ENCODE data around the gene PKP1. TPM values are rescaled to one million over a fixed set of nuclear protein-coding genes. Genes with fewer than 3 reads are reported as not detected.

Gene PKP1
- polyA plus RNA-seq, 1 donor (not counting 4 experiments of a cell fraction or from before 2014, with no cell fraction given) = 169 TPM

DNA sequence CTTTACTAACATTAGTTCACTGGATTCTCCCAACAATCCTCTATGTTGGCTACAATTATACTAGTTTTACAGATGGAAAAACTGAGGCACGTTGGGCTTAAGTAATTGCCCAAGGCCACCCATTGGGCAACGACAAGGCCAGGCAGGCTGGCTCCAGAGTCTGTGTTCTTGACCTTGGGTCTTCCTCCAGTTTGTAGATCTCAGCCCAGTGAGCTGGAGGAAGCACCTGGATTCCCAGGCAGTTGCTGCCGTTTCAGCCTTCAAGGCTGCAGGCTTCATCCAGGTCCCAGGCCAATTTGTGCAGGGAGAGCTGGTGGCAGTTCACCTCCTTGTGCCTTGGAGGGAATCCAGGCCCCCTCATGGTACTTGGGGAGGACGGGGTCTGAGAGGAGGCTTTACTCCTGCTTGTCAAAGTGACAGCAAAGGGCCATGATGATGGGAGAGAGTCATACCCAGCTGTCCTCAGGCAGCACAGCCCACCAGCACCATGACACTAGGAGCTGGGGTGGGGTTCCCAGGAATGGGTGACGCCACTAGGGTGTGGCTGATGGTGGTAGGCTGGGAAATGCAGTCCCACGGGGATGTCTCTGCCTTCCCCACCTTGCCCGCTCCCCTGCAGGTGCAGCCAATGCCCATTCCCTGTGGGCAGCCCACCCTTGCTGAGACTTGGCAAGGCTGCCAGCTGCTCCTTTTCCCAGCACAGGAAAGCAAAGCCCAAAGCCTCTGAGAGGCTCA, 27.1 kb downstream of the PKP1 start:
- H3K9me1 ChIP-seq (ENCODE audit: control insufficient read depth, extremely low read depth, insufficient read depth, low read length) = no peaks in the 10 kb centered on the region
- TF ChIP-seq, protein P1, sequence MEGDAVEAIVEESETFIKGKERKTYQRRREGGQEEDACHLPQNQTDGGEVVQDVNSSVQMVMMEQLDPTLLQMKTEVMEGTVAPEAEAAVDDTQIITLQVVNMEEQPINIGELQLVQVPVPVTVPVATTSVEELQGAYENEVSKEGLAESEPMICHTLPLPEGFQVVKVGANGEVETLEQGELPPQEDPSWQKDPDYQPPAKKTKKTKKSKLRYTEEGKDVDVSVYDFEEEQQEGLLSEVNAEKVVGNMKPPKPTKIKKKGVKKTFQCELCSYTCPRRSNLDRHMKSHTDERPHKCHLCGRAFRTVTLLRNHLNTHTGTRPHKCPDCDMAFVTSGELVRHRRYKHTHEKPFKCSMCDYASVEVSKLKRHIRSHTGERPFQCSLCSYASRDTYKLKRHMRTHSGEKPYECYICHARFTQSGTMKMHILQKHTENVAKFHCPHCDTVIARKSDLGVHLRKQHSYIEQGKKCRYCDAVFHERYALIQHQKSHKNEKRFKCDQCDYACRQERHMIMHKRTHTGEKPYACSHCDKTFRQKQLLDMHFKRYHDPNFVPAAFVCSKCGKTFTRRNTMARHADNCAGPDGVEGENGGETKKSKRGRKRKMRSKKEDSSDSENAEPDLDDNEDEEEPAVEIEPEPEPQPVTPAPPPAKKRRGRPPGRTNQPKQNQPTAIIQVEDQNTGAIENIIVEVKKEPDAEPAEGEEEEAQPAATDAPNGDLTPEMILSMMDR (optimal IDR thresholded peaks at IDR 0.05 in 1 of 3, IDR thresholded peaks at IDR 0.05 in 1 of 3, conservative IDR thresholded peaks at IDR 0.05 in 1 of 3; ENCODE audit: extremely low read depth in 1 of 3, insufficient read depth in 2 of 3, low read length in 3 of 3) = no peak
- TF ChIP-seq EZH2 (IDR thresholded peaks at IDR 0.05; ENCODE audit: low read length) = no peak
- peak overlapping the region; percentile 89 for H3K9ac ChIP-seq (ENCODE audit: control insufficient read depth, extremely low read depth, insufficient read depth, low read length)
- no peaks in the 10 kb centered on the region for H3K9me3 ChIP-seq (ENCODE audit: control insufficient read depth, low read depth, low read length)
- H3K4me2 ChIP-seq (ENCODE audit: control insufficient read depth, extremely low read depth, insufficient read depth, low read depth, low read length) = peak overlapping the region; percentile 79
- H3K27me3 ChIP-seq (ENCODE audit: control insufficient read depth, extremely low read depth, insufficient read depth, low read length) = no peaks in the 10 kb centered on the region
- peaks cover 29 to 36% of the 10 kb centered on the region in 2 experiments for H3K36me3 ChIP-seq (ENCODE audit: control insufficient read depth in 2 of 2, extremely low read depth in 1 of 2, insufficient read depth in 2 of 2, low read length in 2 of 2)
- H3K79me2 ChIP-seq (ENCODE audit: control insufficient read depth, insufficient read depth, low read length) = peaks cover 67% of the 10 kb centered on the region
- H3K4me3 ChIP-seq (ENCODE audit: control insufficient read depth in 2 of 3, extremely low read depth in 1 of 3, insufficient read depth in 2 of 3, low read depth in 1 of 3, low read length in 3 of 3) = no peak overlapping the region
- H3K4me1 ChIP-seq (ENCODE audit: control insufficient read depth, extremely low read depth, insufficient read depth, low read length) = peaks cover 72% of the 10 kb centered on the region
- DNase-seq (ENCODE audit: low read depth, low spot score) = no peak
- no peak overlapping the region for H2AFZ ChIP-seq (ENCODE audit: control insufficient read depth, low read length)
- H4K20me1 ChIP-seq (ENCODE audit: control insufficient read depth, extremely low read depth, insufficient read depth, low read length) = no peaks in the 10 kb centered on the region
- FAIRE-seq = peak; percentile 39
- dilution Hi-C loops (cut with MboI; ENCODE audit: extremely low pct_ligation_motif_present, low sequenced_read_pairs) = no loop called here
- peak overlapping the region; percentile 99 for H3K27ac ChIP-seq (ENCODE audit: control insufficient read depth, insufficient read depth, low read length)

DNA sequence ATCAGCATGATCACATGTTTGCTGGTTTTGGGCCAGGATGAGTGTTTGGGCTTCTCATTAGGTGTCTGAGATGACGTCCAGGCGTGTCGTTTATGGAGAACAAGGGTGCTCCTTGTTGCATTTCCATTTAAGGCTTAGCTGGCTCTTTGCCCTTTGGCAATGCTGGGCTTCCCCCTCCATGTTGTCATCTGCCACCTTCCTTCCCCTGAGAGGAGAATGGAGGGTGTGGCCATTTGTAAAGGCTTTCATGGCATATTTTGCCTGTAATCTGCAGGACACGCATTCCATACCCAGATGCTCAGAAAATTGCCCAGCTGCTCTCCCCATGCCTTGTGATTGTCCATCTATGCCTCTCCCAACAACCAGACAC, 27.7 kb downstream of the PKP1 start:
- Histone ChIP-seq H3K4me1 (ENCODE audit: control insufficient read depth, extremely low read depth, insufficient read depth, low read length) (peaks cover 66% of the 10 kb centered on the region), H3K4me3 (ENCODE audit: control insufficient read depth in 2 of 3, extremely low read depth in 1 of 3, insufficient read depth in 2 of 3, low read depth in 1 of 3, low read length in 3 of 3) (peak overlapping the region in 1 of 3 experiments; percentile 19), H4K20me1 (ENCODE audit: control insufficient read depth, extremely low read depth, insufficient read depth, low read length) (no peaks in the 10 kb centered on the region), H3K27ac (ENCODE audit: control insufficient read depth, insufficient read depth, low read length) (peak overlapping the region; percentile 99), H3K4me2 (ENCODE audit: control insufficient read depth, extremely low read depth, insufficient read depth, low read depth, low read length) (peak overlapping the region; percentile 79), H3K9me1 (ENCODE audit: control insufficient read depth, extremely low read depth, insufficient read depth, low read length) (no peaks in the 10 kb centered on the region), H3K36me3 (ENCODE audit: control insufficient read depth in 2 of 2, extremely low read depth in 1 of 2, insufficient read depth in 2 of 2, low read length in 2 of 2) (peaks cover 31 to 38% of the 10 kb centered on the region in 2 experiments), H3K9me3 (ENCODE audit: control insufficient read depth, low read depth, low read length) (no peaks in the 10 kb centered on the region), H3K79me2 (ENCODE audit: control insufficient read depth, insufficient read depth, low read length) (peaks cover 63% of the 10 kb centered on the region), H3K27me3 (ENCODE audit: control insufficient read depth, extremely low read depth, insufficient read depth, low read length) (no peaks in the 10 kb centered on the region), H3K9ac (ENCODE audit: control insufficient read depth, extremely low read depth, insufficient read depth, low read length) (peak overlapping the region; percentile 89), H2AFZ (ENCODE audit: control insufficient read depth, low read length) (no peak overlapping the region)
- peak; percentile 98 for FAIRE-seq
- TF ChIP-seq EZH2 (IDR thresholded peaks at IDR 0.05; ENCODE audit: low read length) = no peak
- TF ChIP-seq, protein P1 (optimal IDR thresholded peaks at IDR 0.05 in 1 of 3, IDR thresholded peaks at IDR 0.05 in 1 of 3, conservative IDR thresholded peaks at IDR 0.05 in 1 of 3; ENCODE audit: extremely low read depth in 1 of 3, insufficient read depth in 2 of 3, low read length in 3 of 3) = no peak
- dilution Hi-C loops (cut with MboI; ENCODE audit: extremely low pct_ligation_motif_present, low sequenced_read_pairs) = no loop called here
- peak; percentile 99 for DNase-seq (ENCODE audit: low read depth, low spot score)
